DND-41 (cell line): ENCODE measurements around the gene SLC52A3.

Source experiments
- CTCF ChIP-seq: IDR thresholded peaks from 2 replicates; pipeline ENCODE4 v1.5.1; 2012; ENCODE audit warnings: borderline replicate concordance, low read length, moderate library complexity, mild to moderate bottlenecking; ENCODE audit not compliant: poor library complexity, severe bottlenecking; ENCODE audit errors: extremely low read depth
- EZH2 ChIP-seq: IDR thresholded peaks from 3 replicates; pipeline ENCODE4 v1.6.1; 2012; ENCODE audit warnings: borderline replicate concordance, low read depth, mild to moderate bottlenecking, moderate library complexity, low read length, inconsistent platforms; ENCODE audit not compliant: severe bottlenecking

GRCh38 chr20:772806-773205 lies 4.5 kb upstream of the SLC52A3 start:
- TF ChIP-seq EZH2 (no peak), CTCF (no peak)
